Measurements from ENCODE around the gene PDE3A.

The PDE3A gene

DNA sequence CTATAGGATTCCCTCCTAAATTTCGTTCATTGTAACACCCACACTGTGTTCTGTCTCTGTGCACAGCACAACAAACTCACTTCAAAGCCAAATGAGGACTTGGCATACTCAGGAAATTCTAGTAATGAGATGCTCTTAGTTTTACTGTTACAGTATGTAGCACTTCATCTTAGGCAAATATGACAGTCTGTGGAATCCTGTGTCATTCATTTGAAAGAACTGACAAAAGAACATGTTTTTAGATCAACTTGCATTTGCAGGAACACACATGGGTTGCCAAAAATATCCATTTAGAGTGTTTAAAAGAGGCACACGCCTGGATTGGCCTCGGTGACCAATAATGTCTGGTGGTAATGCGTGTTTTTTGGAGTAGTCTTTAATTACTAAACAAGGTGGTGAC is 56.5 kb downstream of the PDE3A start:
- no peak for DNase-seq (ENCODE audit: low read depth)

DNA sequence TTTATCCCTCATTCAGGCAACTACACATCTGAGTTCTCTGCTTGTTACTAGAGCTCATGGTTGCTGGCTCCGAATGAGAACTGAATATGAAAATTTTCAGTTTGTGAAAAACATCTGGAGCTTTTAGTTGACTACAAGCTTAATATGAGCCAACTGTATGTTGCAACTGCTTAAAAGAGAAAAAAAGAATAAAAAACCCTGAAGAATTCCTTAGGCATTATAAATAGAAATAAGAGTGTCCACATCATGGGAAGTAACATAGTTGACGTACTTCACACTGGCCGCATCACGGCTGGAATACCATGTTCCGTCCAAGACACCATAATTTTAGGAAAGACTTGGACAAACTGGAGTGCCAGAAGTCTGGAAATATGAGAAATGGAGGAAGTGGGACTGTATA is 57.9 kb downstream of the PDE3A start:
- no peak for DNase-seq (ENCODE audit: low read depth)

DNA sequence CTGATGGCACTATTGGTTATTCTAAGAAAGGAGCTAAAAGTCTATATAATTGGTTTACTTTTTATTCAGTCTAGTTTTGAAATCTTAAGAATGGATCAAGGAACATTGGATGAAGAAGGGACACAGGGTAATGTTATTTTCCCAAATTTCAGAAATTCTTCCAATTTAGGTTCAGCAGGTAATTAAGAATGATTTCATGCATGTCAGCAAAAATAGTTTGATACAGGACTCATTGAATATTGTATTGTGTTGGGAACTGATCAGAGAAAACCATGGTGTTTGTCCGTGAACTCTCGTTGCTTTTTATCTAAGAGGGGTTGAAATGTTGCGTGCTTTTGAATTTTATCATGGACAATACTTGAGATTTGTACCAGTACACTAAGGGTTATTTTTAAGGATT is 58.6 kb downstream of the PDE3A start:
- no peak for DNase-seq (ENCODE audit: low read depth)

DNA sequence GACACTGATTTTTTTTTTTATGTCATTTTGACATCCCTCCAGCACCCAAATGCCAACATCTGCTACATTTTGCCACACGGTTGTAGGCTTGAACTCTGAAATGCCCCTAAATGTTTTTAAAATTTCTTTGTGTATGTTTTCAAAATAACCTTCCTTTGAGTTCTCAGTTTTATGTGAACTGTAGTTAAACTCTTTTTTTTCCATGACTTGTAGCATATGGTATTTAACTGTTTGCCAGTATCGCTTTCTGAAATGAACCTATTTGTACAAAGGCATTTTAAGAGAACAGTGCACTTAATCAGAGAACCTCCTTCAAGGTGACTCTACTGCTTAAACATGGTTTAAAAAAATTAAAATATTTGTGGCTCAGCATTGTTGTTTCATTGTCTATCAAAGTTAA is 61.5 kb downstream of the PDE3A start:
- no peak for DNase-seq (ENCODE audit: low read depth)

DNA sequence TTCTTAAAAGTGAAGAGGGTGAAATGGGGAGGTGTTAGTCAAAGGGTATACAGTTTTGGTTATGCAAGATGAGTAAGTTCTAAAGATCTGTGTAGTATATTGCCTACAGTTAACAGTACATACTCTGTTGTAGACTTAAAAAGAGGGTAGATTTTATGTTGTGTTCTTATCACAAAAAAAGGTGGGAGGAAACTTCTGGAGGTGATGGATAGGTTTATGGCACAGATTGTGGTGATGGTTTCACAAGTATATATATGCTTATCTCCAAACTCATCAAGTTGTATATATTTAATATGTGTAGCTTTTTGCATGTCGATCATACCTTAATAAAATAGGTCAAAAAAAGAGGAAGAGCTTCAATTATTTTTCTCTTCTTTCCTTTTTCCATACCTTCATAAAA is 64.0 kb downstream of the PDE3A start:
- DNase-seq (ENCODE audit: low read depth) = no peak

DNA sequence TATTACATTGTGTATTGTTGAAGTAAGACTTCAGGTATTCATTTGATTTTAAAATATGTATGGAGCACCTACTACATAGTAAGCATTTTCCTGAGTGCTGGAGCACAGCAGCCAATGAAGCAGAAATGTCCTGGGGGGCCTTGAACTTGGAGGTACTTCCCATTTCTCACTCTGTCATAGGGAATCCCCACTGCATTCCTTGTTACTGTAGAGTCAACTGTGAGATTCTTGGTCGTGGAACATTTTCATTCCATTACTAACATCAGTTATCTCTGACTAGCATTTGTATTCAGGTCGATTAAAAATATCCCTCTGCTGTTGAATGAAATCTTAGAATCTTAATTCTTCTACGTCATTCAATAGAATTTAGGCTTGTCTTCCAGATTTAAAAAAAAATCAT is 66.7 kb downstream of the PDE3A start:
- no peak for DNase-seq (ENCODE audit: low read depth)

DNA sequence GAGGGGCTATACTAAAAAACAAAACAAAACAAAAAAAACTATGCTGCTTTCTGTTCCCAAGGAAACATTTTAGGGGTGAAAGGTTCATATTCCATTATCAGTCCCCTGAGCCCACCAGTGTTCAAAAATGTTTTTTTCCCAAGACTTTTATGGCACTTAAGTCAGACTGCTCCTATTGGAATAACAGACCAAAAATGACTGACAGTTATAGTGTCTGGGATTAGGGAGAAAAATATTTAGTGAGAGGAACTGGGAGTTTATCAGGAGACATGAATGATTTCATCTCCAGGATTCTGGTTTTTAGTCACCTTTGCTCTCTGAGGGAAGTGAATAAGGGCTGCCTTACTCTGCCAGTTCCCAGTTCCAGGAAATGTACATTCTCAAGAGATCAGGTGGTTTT is 68.0 kb downstream of the PDE3A start:
- DNase-seq (ENCODE audit: low read depth) = no peak

DNA sequence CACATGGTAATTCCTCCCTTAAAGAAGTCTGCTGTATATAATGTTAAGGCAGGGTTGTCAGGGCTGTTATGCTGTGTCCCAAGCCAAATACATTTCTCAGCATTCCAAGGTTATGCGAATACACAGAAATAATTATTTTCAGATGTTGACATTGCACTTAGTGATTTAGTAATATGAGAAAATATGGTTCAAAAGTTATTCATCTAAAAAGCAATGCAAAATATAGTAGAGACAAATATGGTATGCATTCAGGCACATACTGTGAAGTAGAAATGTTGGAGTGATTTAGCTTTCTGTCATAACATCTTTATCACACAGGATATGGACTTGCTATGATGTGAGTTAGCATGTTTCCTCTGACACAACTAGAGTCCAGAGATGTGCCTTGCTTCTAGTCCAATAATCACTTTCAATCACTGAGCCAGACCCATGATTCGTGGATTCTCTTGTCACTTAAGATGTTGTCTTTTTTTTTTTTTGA is 70.0 kb downstream of the PDE3A start:
- DNase-seq (ENCODE audit: low read depth) = no peak

DNA sequence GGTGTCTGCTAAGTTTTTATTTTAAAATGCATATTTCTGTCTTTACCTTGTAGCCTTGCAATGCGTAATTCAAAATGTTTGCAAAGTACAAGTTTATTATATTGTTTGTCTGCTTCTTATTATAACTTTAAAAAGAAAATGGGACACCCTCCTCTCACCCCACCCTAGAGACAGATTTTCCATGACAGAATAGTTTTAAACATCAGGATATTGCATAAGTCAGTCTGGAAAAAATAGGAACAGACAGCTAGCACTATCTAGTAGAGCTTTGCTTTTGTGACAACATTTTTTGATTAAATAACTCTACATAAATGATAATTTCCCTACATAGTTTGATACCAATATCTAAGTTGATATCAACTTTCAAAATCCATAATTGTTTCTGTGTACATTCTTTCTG is 71.3 kb downstream of the PDE3A start:
- DNase-seq (ENCODE audit: low read depth) = no peak

DNA sequence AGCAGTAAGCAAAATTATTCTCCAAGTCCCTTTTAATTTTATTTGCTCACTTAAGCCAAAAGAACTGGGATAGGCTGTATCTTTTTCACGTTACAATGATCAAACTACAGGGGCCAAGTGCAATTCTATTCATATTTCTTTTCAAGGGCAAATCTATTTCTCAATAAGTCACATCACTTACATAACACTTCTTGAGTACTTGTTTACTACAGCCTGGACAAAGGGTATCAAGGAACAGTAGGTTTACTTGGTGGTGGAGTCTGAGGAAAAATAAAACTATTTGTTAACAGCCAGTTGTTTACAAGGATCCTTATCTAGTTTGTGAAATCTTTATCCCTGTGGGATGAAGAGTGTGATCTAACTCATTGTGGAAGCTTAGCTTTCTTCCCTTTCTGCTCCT is 72.1 kb downstream of the PDE3A start:
- no peak for DNase-seq (ENCODE audit: low read depth)

DNA sequence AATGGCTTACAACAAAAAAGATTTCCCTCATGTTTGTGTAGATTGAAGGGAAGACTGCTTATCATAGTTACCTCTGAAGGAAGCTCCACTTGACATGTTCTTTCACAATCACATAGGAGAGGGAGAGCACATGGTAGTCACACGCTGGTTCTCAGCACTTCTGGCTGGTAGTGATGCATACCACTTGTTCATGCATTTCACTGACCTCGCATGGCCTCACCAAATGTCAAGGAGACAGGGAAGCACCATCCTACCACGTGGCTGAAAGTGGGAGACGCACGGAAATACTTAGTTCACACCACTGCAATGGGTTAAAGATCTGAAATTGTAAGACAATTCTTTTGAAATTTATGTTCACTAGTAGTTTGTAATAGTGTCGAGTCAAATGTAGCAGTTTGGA is 74.0 kb downstream of the PDE3A start:
- DNase-seq (ENCODE audit: low read depth) = no peak

DNA sequence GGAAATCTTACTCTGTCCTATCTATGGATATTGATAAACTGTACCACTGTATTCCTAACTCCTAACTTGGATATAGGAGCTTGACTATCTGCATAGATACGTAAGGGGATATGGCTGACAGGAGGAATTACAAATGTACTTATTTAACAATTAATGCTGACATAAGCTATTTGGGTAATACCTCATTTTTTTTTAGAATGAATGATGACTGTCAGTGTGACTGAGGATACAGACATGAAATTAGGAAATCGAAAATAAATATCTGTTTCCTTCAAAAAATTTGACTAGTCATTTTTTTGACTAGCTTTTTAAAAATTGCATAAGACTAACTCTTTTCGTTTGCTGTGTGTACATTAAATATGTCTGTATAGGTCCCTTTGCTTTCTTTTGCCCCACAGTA is 74.9 kb downstream of the PDE3A start:
- DNase-seq (ENCODE audit: low read depth) = no peak

DNA sequence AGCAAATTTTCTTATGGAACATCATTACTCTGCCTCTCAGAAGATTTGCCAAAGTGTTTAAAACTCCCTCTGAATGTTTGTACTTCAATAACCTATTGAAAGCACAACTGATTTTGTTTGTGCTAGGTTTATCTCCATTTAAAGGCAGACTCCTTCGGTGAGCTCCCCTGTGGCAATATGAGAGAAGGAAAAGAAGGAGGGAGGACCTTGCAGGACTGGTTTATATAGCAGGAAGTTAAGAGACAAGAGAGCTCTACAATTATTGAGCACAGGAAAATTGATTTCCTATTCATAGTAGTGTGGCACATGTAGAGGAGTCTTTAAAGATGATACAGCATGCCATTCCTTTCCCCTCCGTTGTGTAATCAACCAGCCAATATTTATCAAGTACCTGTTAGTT is 75.5 kb downstream of the PDE3A start:
- DNase-seq (ENCODE audit: low read depth) = no peak

DNA sequence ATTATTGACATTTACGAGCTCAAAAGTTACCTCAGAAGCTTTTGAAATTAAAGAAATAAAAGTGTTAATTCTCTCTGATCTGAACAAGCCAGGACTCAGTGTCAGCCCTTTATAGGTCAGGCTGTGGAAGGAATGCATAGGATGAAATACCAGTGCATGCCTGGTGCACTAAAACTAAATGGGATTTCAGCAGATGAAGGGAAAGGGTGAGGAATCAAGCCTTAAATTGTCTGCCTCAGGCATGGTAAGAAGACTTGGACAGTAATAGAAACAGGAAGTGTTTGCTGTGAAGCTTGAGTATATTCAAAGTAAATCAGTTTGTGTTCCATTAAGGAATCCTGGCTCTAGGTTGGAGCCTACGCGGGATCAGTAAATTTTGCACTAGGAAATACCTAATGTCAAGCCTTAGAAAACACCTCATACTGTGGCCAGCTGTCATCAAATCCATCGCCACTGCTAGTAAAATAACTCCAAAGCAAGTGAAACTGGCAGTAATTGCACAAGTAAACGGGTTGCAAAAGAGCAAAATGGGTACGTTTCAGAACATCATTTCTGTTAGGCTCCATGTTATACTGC is 76.3 kb downstream of the PDE3A start:
- no peak for DNase-seq (ENCODE audit: low read depth)

DNA sequence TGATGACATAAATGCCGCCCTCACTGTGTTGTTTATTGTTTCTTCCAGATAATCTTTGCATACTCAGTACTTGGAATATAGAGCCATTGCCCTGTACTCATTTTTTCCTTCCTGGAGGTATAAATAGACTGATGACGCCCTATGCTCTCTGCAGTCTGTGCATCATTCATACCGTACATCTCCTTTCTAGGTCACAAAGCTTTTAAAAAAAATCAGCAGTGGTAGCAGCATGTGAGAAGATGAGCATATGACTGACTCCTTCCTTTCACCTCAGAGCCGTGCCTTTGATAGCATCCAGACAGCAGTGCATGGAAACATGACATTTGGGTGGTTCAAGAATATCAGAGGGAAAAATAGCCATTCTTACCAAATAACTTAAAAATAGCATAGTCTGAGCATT is 77.3 kb downstream of the PDE3A start:
- no peak for DNase-seq (ENCODE audit: low read depth)

DNA sequence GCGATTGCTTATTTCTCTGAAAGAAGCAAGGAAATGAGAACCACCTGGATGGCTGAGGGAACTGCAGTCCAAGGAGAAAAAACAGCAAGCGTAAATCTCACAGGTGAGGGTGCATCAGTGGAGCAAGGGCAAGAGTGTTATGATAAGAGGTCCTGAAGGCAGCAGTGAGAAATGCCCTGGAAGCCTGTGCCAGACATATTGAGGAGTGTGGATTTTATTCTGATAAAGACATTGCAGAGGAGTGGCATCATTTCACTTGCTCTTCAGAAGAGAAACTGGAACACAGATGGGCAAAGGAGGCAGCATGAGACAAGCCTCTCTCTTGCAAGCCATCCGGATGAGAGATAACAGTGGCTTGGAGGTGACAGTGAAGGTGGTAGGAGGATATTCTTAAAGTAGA is 78.5 kb downstream of the PDE3A start:
- no peak for DNase-seq (ENCODE audit: low read depth)

DNA sequence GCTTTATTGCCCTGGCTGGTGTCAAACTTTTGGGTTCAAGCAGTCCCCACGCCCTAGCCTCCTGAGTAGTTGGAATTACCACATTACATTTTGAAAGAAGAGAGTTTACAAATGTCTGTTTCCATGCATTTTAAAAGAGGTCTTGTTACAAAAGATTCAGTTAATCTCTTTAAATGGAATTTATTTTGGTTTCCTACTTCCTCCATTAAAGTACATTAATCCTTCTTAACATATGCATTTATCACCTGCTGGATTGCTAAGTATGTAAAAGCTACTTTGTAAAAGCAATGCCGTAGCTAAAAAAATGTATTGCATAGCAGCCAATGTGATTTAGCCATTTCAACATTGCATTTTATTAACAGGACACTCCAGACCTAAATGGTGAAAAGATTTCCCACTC is 80.4 kb downstream of the PDE3A start:
- no peak for DNase-seq (ENCODE audit: low read depth)

DNA sequence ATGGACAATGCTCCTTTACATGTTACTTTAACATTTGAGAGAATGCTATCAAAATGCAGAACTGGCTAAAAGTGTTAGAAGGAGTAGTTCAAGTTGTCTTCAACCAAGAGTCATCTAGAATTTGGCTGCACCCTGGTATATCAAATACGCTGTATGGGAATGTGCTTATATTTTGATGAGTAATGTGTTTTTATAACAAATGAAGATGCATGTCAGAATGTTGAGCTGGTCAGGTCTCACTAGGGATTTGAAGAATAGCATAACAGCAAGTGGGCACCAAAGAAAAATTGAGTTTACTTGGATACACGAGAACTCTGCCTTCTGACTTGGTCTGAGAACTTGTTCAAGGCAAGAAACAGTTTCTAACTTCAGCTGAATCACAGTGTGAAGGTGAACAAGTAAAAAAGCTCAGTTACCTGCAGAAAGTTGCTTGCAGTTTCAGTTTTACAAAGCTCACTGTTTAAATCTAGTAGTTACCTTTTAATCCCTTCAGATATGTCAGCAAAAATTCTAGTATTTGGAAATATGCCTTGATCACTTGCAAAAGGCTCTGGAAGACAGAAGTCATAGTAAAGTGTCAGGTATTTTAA is 82.3 kb downstream of the PDE3A start:
- DNase-seq (ENCODE audit: low read depth) = no peak

DNA sequence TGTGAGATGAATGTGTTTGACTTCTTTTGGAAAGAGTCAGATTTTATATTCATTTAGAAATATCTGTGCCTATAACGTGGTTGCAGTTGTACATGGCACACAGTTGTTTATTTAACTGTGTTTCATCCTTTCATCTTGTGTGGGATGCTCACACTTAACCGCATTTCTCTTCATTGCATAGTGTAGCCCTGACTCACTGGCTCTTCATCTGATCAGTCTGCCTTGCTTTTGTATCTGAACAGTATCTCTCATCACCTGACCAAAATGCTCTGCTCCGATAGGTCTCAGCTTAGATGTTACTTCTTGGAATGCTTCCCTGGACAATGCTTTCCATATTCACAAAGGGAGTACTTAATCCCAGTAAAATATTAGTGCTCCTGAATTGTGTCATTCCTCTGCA is 83.4 kb downstream of the PDE3A start:
- DNase-seq (ENCODE audit: low read depth) = no peak

DNA sequence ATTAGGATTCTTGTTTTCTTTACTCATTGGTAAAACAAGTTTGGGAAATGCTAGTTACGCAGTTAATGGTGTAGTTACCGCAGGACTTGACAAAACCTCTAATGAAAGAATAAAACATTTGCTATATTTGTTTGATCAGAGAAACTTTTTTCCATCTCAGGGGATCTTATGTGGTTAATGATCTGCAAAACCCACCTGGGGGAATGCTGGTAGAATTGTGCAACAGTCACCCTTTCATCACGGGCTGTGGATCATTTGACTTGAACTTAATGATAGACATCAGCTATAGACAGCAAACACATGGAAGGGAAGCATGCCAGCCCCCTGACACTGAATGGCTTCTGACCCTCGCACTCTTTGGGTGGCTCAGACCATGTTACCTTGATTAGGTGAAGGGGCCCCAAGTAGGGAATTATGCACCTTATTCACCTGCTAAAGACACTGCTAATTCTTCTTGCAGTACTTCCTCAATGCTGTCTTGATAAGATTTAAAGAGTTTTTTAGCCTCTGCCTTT is 84.2 kb downstream of the PDE3A start:
- DNase-seq (ENCODE audit: low read depth) = no peak

DNA sequence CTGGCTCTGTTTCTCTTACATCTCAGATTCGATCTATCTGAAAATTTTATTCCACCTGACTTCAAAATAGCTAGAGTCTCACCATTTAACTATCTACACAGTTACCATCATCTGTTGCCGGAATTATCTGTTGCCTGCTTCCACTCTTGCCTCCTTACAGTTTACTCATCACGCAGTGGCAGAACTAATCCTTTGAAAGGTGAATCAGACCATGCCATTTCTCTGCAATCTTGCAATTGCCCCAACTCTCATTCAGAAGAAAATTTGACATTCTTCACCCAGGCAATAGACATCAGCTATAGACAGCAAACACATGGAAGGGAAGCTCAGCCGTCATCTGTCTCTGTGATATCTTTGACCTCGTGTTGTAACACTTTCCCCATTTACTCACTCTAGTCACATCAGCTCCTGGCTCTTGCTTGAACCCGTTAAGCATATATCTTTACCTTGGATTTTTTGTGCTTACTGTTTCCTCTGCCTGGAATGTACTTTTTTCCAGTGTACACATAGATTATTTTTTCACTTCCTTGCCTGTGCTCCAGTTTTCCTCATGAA is 85.5 kb downstream of the PDE3A start:
- no peak for DNase-seq (ENCODE audit: low read depth)

DNA sequence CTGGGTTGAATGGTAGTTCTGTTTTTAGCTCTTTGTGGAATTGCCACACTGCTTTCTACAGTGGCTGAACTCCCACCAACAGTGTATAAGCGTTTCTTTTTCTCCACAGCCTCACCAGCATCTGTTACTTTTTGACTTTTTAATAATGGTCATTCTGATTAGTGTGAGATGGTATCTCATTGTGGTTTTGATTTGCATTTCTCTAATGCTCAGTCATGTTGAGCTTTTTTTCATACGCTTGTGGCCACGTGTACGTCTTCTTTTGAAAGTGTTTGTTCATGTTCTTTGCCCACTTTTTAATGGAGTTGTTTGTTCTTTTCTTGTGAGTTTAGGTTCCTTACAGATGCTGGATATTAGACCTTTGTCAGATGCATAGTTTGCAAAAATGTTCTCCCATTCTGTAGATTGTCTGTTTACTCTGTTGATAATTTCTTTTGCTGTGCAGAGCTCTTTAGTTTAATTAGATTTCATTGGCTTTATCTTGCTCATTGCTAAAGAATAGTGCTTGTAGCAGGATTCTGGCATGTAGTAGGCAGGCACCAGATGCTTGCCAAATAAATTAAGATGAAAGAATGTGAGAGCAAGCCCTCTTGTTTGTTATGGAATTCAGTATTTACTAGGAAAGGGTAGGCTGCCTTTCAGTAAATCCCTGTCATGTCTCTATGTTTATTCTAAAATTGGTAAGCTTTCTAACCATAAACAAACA is 86.8 kb downstream of the PDE3A start:
- DNase-seq (ENCODE audit: low read depth) = no peak

DNA sequence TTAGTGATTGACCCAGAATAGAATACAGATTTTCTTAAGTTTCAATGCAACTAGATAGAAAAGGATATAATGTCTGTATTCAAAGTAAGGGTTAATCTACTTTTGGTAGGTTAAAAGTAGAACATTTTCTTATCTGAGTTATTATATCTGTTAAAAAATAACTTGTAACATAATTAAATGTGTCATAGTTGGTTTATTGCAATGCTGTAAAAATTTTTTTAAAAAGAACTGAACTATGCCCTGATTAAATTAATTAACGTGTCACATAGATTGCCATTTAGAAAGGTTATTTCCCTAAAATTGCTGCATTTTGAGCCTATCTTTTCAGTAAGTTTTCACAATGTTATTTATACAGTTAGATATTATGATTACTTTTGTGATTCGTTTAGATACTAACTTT is 89.2 kb downstream of the PDE3A start:
- no peak for DNase-seq (ENCODE audit: low read depth)
